Measurements from ENCODE around the gene CEP78.

Gene CEP78

GRCh38 chr9:78238046-78239038, 2.5 kb downstream of the CEP78 start:
- H2AFZ ChIP-seq (ENCODE audit: low read length), result no peak overlapping the region
- H3K9me3 ChIP-seq (ENCODE audit: insufficient read depth, low read depth, low read length), result no peaks in the 10 kb centered on the region
- H3K36me3 ChIP-seq (ENCODE audit: insufficient read depth, low read length), result 0 out of 2 replicates have a peak, but pooled peaks cover 3% of the 10 kb centered on the region
- H3K4me2 ChIP-seq (ENCODE audit: low read depth, low read length, poor library complexity, severe bottlenecking), result peak overlapping the region; percentile 86
- H3K9ac ChIP-seq (ENCODE audit: low read depth, low read length, poor library complexity, severe bottlenecking), result peak overlapping the region; percentile 41
- peaks cover 70% of the 10 kb centered on the region for H3K79me2 ChIP-seq (ENCODE audit: insufficient read depth, low read length)
- peaks cover 3% of the 10 kb centered on the region for H4K20me1 ChIP-seq (ENCODE audit: insufficient read depth, low read length, poor library complexity, severe bottlenecking)
- no peaks in the 10 kb centered on the region for H3K27me3 ChIP-seq (ENCODE audit: insufficient read depth, low read length, poor library complexity, severe bottlenecking)
- H3K9me2 ChIP-seq (replicated peaks; ENCODE audit: low read depth, low read length), result no peaks in the 10 kb centered on the region
- peak overlapping the region; percentile 60 for H3K4me3 ChIP-seq (ENCODE audit: low read length, poor library complexity, severe bottlenecking)
- TF ChIP-seq CTCF (conservative IDR thresholded peaks at IDR 0.05; ENCODE audit: low read length) (no peak), EZH2phosphoT487 (IDR thresholded peaks at IDR 0.05; ENCODE audit: borderline replicate concordance) (no peak)
- peaks cover 62% of the 10 kb centered on the region for H3K4me1 ChIP-seq (ENCODE audit: insufficient read depth, low read length, poor library complexity, severe bottlenecking)
- H3F3A ChIP-seq (ENCODE audit: low read depth), result no peaks in the 10 kb centered on the region

GRCh38 chr9:78239506-78239905, 3.6 kb downstream of the CEP78 start:
- Histone ChIP-seq H3K9ac (ENCODE audit: low read depth, low read length, poor library complexity, severe bottlenecking) (peak overlapping the region; percentile 41), H3K79me2 (ENCODE audit: insufficient read depth, low read length) (peaks cover 71% of the 10 kb centered on the region), H3K27me3 (ENCODE audit: insufficient read depth, low read length, poor library complexity, severe bottlenecking) (no peaks in the 10 kb centered on the region), H3K4me2 (ENCODE audit: low read depth, low read length, poor library complexity, severe bottlenecking) (peak overlapping the region; percentile 86), H3K4me3 (ENCODE audit: low read length, poor library complexity, severe bottlenecking) (peak overlapping the region; percentile 60), H3K9me3 (ENCODE audit: insufficient read depth, low read depth, low read length) (no peaks in the 10 kb centered on the region), H2AFZ (ENCODE audit: low read length) (no peak overlapping the region), H3F3A (ENCODE audit: low read depth) (no peaks in the 10 kb centered on the region), H3K4me1 (ENCODE audit: insufficient read depth, low read length, poor library complexity, severe bottlenecking) (peaks cover 57% of the 10 kb centered on the region), H3K36me3 (ENCODE audit: insufficient read depth, low read length) (0 out of 2 replicates have a peak, but pooled peaks cover 11% of the 10 kb centered on the region), H3K9me2 (replicated peaks; ENCODE audit: low read depth, low read length) (no peaks in the 10 kb centered on the region), H4K20me1 (ENCODE audit: insufficient read depth, low read length, poor library complexity, severe bottlenecking) (peaks cover 3% of the 10 kb centered on the region)
- TF ChIP-seq EZH2phosphoT487 (IDR thresholded peaks at IDR 0.05; ENCODE audit: borderline replicate concordance), result no peak
- no peak for TF ChIP-seq CTCF (conservative IDR thresholded peaks at IDR 0.05; ENCODE audit: low read length)

GRCh38 chr9:78242041-78242440, 6.2 kb downstream of the CEP78 start:
- H3F3A ChIP-seq (ENCODE audit: low read depth), result no peaks in the 10 kb centered on the region
- peak overlapping the region; percentile 30 for H3K4me3 ChIP-seq (ENCODE audit: low read length, poor library complexity, severe bottlenecking)
- no peak overlapping the region for H2AFZ ChIP-seq (ENCODE audit: low read length)
- no peak overlapping the region for H3K9ac ChIP-seq (ENCODE audit: low read depth, low read length, poor library complexity, severe bottlenecking)
- no peaks in the 10 kb centered on the region for H3K27me3 ChIP-seq (ENCODE audit: insufficient read depth, low read length, poor library complexity, severe bottlenecking)
- peaks cover 3% of the 10 kb centered on the region for H4K20me1 ChIP-seq (ENCODE audit: insufficient read depth, low read length, poor library complexity, severe bottlenecking)
- H3K9me3 ChIP-seq (ENCODE audit: insufficient read depth, low read depth, low read length), result no peaks in the 10 kb centered on the region
- peaks cover 57% of the 10 kb centered on the region for H3K4me1 ChIP-seq (ENCODE audit: insufficient read depth, low read length, poor library complexity, severe bottlenecking)
- TF ChIP-seq EZH2phosphoT487 (IDR thresholded peaks at IDR 0.05; ENCODE audit: borderline replicate concordance), result no peak
- TF ChIP-seq CTCF (conservative IDR thresholded peaks at IDR 0.05; ENCODE audit: low read length), result no peak
- peaks cover 25% of the 10 kb centered on the region; the same call in 1 of the 2 replicates for H3K36me3 ChIP-seq (ENCODE audit: insufficient read depth, low read length)
- peak overlapping the region; percentile 45 for H3K4me2 ChIP-seq (ENCODE audit: low read depth, low read length, poor library complexity, severe bottlenecking)
- H3K79me2 ChIP-seq (ENCODE audit: insufficient read depth, low read length), result peaks cover 53% of the 10 kb centered on the region
- H3K9me2 ChIP-seq (replicated peaks; ENCODE audit: low read depth, low read length), result no peaks in the 10 kb centered on the region

Data from Loucy (cell line).